Memory B cell (primary cell): ENCODE results near the gene KDM4E.
"Not testable (repeated sequence)": the region's sequence is repeated elsewhere in the genome, so short reads cannot be mapped to it uniquely, and the experiment has no call there.

Experiments
- ATAC-seq: fragments of 150-1000 bp; cut with Tn5 transposase; 2 replicates; pipeline ENCODE4 v1.10.0; 2021; ENCODE audit warnings: low read depth, mild to moderate bottlenecking, moderate library complexity
- DNase-seq, 2 donors: peaks; one replicate each; pipeline ENCODE4 v3.0.0; 2022; ENCODE audit warnings: low spot score in 2 of 2
- H3K27ac Mint-ChIP-seq: one replicate; pipeline ENCODE4 v1.8.0; 2022; ENCODE audit warnings: mild to moderate bottlenecking, moderate library complexity, mixed read lengths
- H3K27me3 Mint-ChIP-seq: one replicate; pipeline ENCODE4 v1.8.0; 2022; ENCODE audit warnings: mixed read lengths
- H3K36me3 Mint-ChIP-seq: one replicate; pipeline ENCODE4 v1.8.0; 2022; ENCODE audit warnings: mild to moderate bottlenecking, mixed read lengths
- H3K4me1 Mint-ChIP-seq: one replicate; pipeline ENCODE4 v1.8.0; 2022; ENCODE audit warnings: mixed read lengths
- H3K4me3 Mint-ChIP-seq: one replicate; pipeline ENCODE4 v1.8.0; 2022; ENCODE audit warnings: mild to moderate bottlenecking, moderate library complexity, mixed read lengths
- H3K9me3 Mint-ChIP-seq: one replicate; pipeline ENCODE4 v1.8.0; 2022; ENCODE audit warnings: mixed read lengths

Gene KDM4E

GRCh38 chr11:95024958-95025357 lies at the start of gene KDM4E:
KDM4E (plus strand) TSS chr11:95025258; CDS start chr11:95025558, 300 bp downstream.
- H3K27me3 Mint-ChIP-seq = no peaks in the 10 kb centered on the region
- no peaks in the 10 kb centered on the region for H3K4me1 Mint-ChIP-seq
- no peak within 1 kb of the TSS for H3K27ac Mint-ChIP-seq
- no peak within 1 kb of the TSS for H3K4me3 Mint-ChIP-seq
- no peaks in the 10 kb centered on the region for H3K9me3 Mint-ChIP-seq
- DNase-seq (no peak), ATAC-seq (no peak)
- H3K36me3 Mint-ChIP-seq = no peaks in the 10 kb centered on the region

GRCh38 chr11:94975599-94975998 lies 49.5 kb upstream of the KDM4E start:
- Mint-ChIP-seq H3K4me3 (no peak overlapping the region), H3K27ac (no peak overlapping the region), H3K27me3 (no peaks in the 10 kb centered on the region), H3K4me1 (peaks cover 6% of the 10 kb centered on the region), H3K9me3 (peaks cover 4% of the 10 kb centered on the region), H3K36me3 (peaks cover 8% of the 10 kb centered on the region)
- ATAC-seq (no peak), DNase-seq (no peak)

- Mint-ChIP-seq H3K4me3 (no peak overlapping the region), H3K27me3 (peaks cover 5% of the 10 kb centered on the region), H3K4me1 (no peaks in the 10 kb centered on the region), H3K9me3 (no peaks in the 10 kb centered on the region), H3K36me3 (no peaks in the 10 kb centered on the region), H3K27ac (no peak overlapping the region)
- DNase-seq = no peak
- no peak for ATAC-seq
These were observed 37.7 kb upstream of the KDM4E start for GRCh38 chr11:94987378-94987777.

- H3K9me3 Mint-ChIP-seq = no peaks in the 10 kb centered on the region
- ATAC-seq (no peak), DNase-seq (no peak)
- H3K4me3 Mint-ChIP-seq = no peak overlapping the region
- no peaks in the 10 kb centered on the region for H3K4me1 Mint-ChIP-seq
- no peaks in the 10 kb centered on the region for H3K36me3 Mint-ChIP-seq
- no peak overlapping the region for H3K27ac Mint-ChIP-seq
- peaks cover 5% of the 10 kb centered on the region for H3K27me3 Mint-ChIP-seq
These were observed 36.3 kb upstream of the KDM4E start for GRCh38 chr11:94988748-94989147.

GRCh38 chr11:94993400-94993943 lies 31.6 kb upstream of the KDM4E start:
- Mint-ChIP-seq H3K9me3 (no peaks in the 10 kb centered on the region), H3K27me3 (peaks cover 3% of the 10 kb centered on the region), H3K4me3 (no peak overlapping the region), H3K36me3 (no peaks in the 10 kb centered on the region), H3K27ac (no peak overlapping the region), H3K4me1 (no peaks in the 10 kb centered on the region)
- no peak for ATAC-seq
- no peak for DNase-seq

GRCh38 chr11:94997437-94997836 lies 27.6 kb upstream of the KDM4E start:
- no peak for ATAC-seq
- no peaks in the 10 kb centered on the region for H3K4me1 Mint-ChIP-seq
- no peak for DNase-seq
- no peaks in the 10 kb centered on the region for H3K9me3 Mint-ChIP-seq
- no peaks in the 10 kb centered on the region for H3K27me3 Mint-ChIP-seq
- no peaks in the 10 kb centered on the region for H3K36me3 Mint-ChIP-seq
- no peak overlapping the region for H3K4me3 Mint-ChIP-seq
- H3K27ac Mint-ChIP-seq = no peak overlapping the region

GRCh38 chr11:94998285-94998684 lies 26.8 kb upstream of the KDM4E start:
- DNase-seq (no peak), ATAC-seq (no peak)
- Mint-ChIP-seq H3K9me3 (no peaks in the 10 kb centered on the region), H3K27ac (no peak overlapping the region), H3K4me1 (no peaks in the 10 kb centered on the region), H3K36me3 (no peaks in the 10 kb centered on the region), H3K27me3 (no peaks in the 10 kb centered on the region), H3K4me3 (no peak overlapping the region)

- Mint-ChIP-seq H3K9me3 (peaks cover 4% of the 10 kb centered on the region), H3K27me3 (peaks cover 2% of the 10 kb centered on the region), H3K27ac (no peak overlapping the region), H3K36me3 (no peaks in the 10 kb centered on the region), H3K4me3 (no peak overlapping the region), H3K4me1 (no peaks in the 10 kb centered on the region)
- ATAC-seq (no peak), DNase-seq (no peak)
These were observed 21.3 kb upstream of the KDM4E start for GRCh38 chr11:95003716-95004115.

- H3K4me1 Mint-ChIP-seq = no peaks in the 10 kb centered on the region
- H3K36me3 Mint-ChIP-seq = no peaks in the 10 kb centered on the region
- H3K27ac Mint-ChIP-seq = no peak overlapping the region
- ATAC-seq (no peak), DNase-seq (no peak)
- peaks cover 4% of the 10 kb centered on the region for H3K9me3 Mint-ChIP-seq
- no peak overlapping the region for H3K4me3 Mint-ChIP-seq
- peaks cover 2% of the 10 kb centered on the region for H3K27me3 Mint-ChIP-seq
These were observed 19.4 kb upstream of the KDM4E start for GRCh38 chr11:95005642-95006041.

GRCh38 chr11:95011376-95011775 lies 13.7 kb upstream of the KDM4E start:
- ATAC-seq = no peak
- Mint-ChIP-seq H3K27me3 (peaks cover 5% of the 10 kb centered on the region), H3K9me3 (peaks cover 4% of the 10 kb centered on the region), H3K27ac (no peak overlapping the region), H3K4me1 (no peaks in the 10 kb centered on the region), H3K4me3 (no peak overlapping the region), H3K36me3 (no peaks in the 10 kb centered on the region)
- DNase-seq = no peak

- H3K9me3 Mint-ChIP-seq = no peaks in the 10 kb centered on the region
- no peaks in the 10 kb centered on the region for H3K4me1 Mint-ChIP-seq
- no peak for ATAC-seq
- H3K4me3 Mint-ChIP-seq = no peak overlapping the region
- no peak for DNase-seq
- no peaks in the 10 kb centered on the region for H3K36me3 Mint-ChIP-seq
- H3K27ac Mint-ChIP-seq = no peak overlapping the region
- peaks cover 5% of the 10 kb centered on the region for H3K27me3 Mint-ChIP-seq
These were observed 10.8 kb upstream of the KDM4E start for GRCh38 chr11:95014184-95014821.

- Mint-ChIP-seq H3K27ac (no peak overlapping the region), H3K4me3 (no peak overlapping the region), H3K36me3 (no peaks in the 10 kb centered on the region), H3K9me3 (no peaks in the 10 kb centered on the region), H3K4me1 (no peaks in the 10 kb centered on the region), H3K27me3 (peaks cover 5% of the 10 kb centered on the region)
- DNase-seq (no peak), ATAC-seq (no peak)
These were observed 8.9 kb upstream of the KDM4E start for GRCh38 chr11:95016139-95016538.

- not testable (repeated sequence) for H3K9me3 Mint-ChIP-seq, ATAC-seq, H3K27me3 Mint-ChIP-seq, H3K4me1 Mint-ChIP-seq, H3K27ac Mint-ChIP-seq, H3K36me3 Mint-ChIP-seq, DNase-seq, H3K4me3 Mint-ChIP-seq
These were observed 3.6 kb upstream of the KDM4E start for GRCh38 chr11:95021468-95021867.

GRCh38 chr11:95025594-95025993 lies 536 bp downstream of the KDM4E start:
- H3K27ac Mint-ChIP-seq, H3K4me3 Mint-ChIP-seq, H3K27me3 Mint-ChIP-seq, ATAC-seq, H3K4me1 Mint-ChIP-seq, H3K36me3 Mint-ChIP-seq, DNase-seq, H3K9me3 Mint-ChIP-seq: not testable (repeated sequence)

- Mint-ChIP-seq H3K27me3 (peaks cover 6% of the 10 kb centered on the region), H3K9me3 (no peaks in the 10 kb centered on the region), H3K27ac (no peak overlapping the region), H3K36me3 (no peaks in the 10 kb centered on the region), H3K4me3 (no peak overlapping the region), H3K4me1 (no peaks in the 10 kb centered on the region)
- ATAC-seq = no peak
- DNase-seq = no peak
These were observed 3.3 kb downstream of the KDM4E start for GRCh38 chr11:95028357-95028756.
